ENCODE data around the gene NHLH2. TPM values are rescaled to one million over a fixed set of nuclear protein-coding genes. Genes with fewer than 3 reads are reported as not detected.
A peak's percentile ranks its signal among the peaks of the same experiment; 100 is the strongest.

Gene NHLH2
- total RNA-seq, 1 donor from 2014 or later: not detected

GRCh38 chr1:115811140-115811828, 29.6 kb downstream of the NHLH2 start:
- intact Hi-C loops (cut with DNase I): no loop called here
- ATAC-seq (ENCODE audit: poor library complexity) (no peak), DNase-seq (no peak)

- DNase-seq: no peak
- ATAC-seq (ENCODE audit: poor library complexity): peak; percentile 63
- intact Hi-C loops (cut with DNase I): no loop called here
Observed at GRCh38 chr1:115810609-115811008, 30.3 kb downstream of the NHLH2 start.

- DNase-seq (no peak), ATAC-seq (ENCODE audit: poor library complexity) (no peak)
- intact Hi-C loops (cut with DNase I): loop anchor here (5.0 to 10.0 kb wide), 2 partner anchors 167 to 205 kb away; partner anchors contain the start of gene SLC22A15
Observed at GRCh38 chr1:115809847-115810246, 31.1 kb downstream of the NHLH2 start.

- DNase-seq (no peak), ATAC-seq (ENCODE audit: poor library complexity) (no peak)
- intact Hi-C loops (cut with DNase I): loop anchor here (5.0 to 10.0 kb wide), 2 partner anchors 168 to 206 kb away; partner anchors contain the start of gene SLC22A15
Observed at GRCh38 chr1:115809076-115809475, 31.9 kb downstream of the NHLH2 start.

GRCh38 chr1:115807723-115808122, 33.2 kb downstream of the NHLH2 start:
- peak; percentile 78 for ATAC-seq (ENCODE audit: poor library complexity)
- no peak for DNase-seq
- intact Hi-C loops (cut with DNase I): loop anchor here (5.0 to 10.0 kb wide), 2 partner anchors 170 to 207 kb away; partner anchors contain the start of gene SLC22A15

- intact Hi-C loops (cut with DNase I): loop anchor here (5.0 to 10.0 kb wide), 2 partner anchors 172 to 209 kb away; partner anchors contain the start of gene SLC22A15
- ATAC-seq (ENCODE audit: poor library complexity) (no peak), DNase-seq (no peak)
Observed at GRCh38 chr1:115805597-115805996, 35.3 kb downstream of the NHLH2 start.

GRCh38 chr1:115802416-115802815, 38.5 kb downstream of the NHLH2 start:
- intact Hi-C loops (cut with DNase I): loop anchor here (10.0 kb wide), 1 partner anchor 212 kb away; no protein-coding TSS in a partner anchor
- DNase-seq (no peak), ATAC-seq (ENCODE audit: poor library complexity) (no peak)

GRCh38 chr1:115797486-115797885, 43.4 kb downstream of the NHLH2 start:
- no peak for ATAC-seq (ENCODE audit: poor library complexity)

GRCh38 chr1:115796897-115797296, 44.0 kb downstream of the NHLH2 start:
- DNase-seq: no peak
- intact Hi-C loops (cut with DNase I): no loop called here
- no peak for ATAC-seq (ENCODE audit: poor library complexity)

More at GRCh38 chr1:115797486-115797885, 43.4 kb downstream of the NHLH2 start:
- DNase-seq: no peak
- intact Hi-C loops (cut with DNase I): no loop called here

GRCh38 chr1:115796036-115796435, 44.9 kb downstream of the NHLH2 start:
- no peak for DNase-seq
- intact Hi-C loops (cut with DNase I): no loop called here
- ATAC-seq (ENCODE audit: poor library complexity): no peak

- DNase-seq (no peak), ATAC-seq (ENCODE audit: poor library complexity) (no peak)
- intact Hi-C loops (cut with DNase I): no loop called here
Observed at GRCh38 chr1:115794976-115795639, 45.8 kb downstream of the NHLH2 start.

- intact Hi-C loops (cut with DNase I): no loop called here
- peak; percentile 71 for ATAC-seq (ENCODE audit: poor library complexity)
- no peak for DNase-seq
Observed at GRCh38 chr1:115793162-115793561, 47.8 kb downstream of the NHLH2 start.

GRCh38 chr1:115791816-115792215, 49.1 kb downstream of the NHLH2 start:
- intact Hi-C loops (cut with DNase I): no loop called here
- DNase-seq (no peak), ATAC-seq (ENCODE audit: poor library complexity) (no peak)

- no peak for ATAC-seq (ENCODE audit: poor library complexity)
- no peak for DNase-seq
- intact Hi-C loops (cut with DNase I): no loop called here
Observed at GRCh38 chr1:115790846-115791245, 50.1 kb downstream of the NHLH2 start.

- intact Hi-C loops (cut with DNase I): no loop called here
- no peak for DNase-seq
- ATAC-seq (ENCODE audit: poor library complexity): no peak
Observed at GRCh38 chr1:115790356-115790755, 50.6 kb downstream of the NHLH2 start.

Other genes starting within 250 kb of the NHLH2 start
- 5.2 TPM for gene VANGL1, start 199.2 kb downstream of the NHLH2 start, total RNA-seq
- gene CASQ2, start 72.4 kb downstream of the NHLH2 start, total RNA-seq: 804 TPM
- 10.7 TPM for gene SLC22A15, start 135.4 kb upstream of the NHLH2 start, total RNA-seq

Data from Right ventricle myocardium superior (tissue), 1 donor.